ENCODE data around the gene PPM1E. TPM values are rescaled to one million over a fixed set of nuclear protein-coding genes. Genes with fewer than 3 reads are reported as not detected.
"Not testable (repeated sequence)": the region's sequence is repeated elsewhere in the genome, so short reads cannot be mapped to it uniquely, and the experiment has no call there.

The PPM1E gene
- total RNA-seq, 2 donors from 2014 or later: 0.04 to 0.07 TPM

- no peak for DNase-seq (ENCODE audit: low spot score in 2 of 2)
- no peaks in the 10 kb centered on the region for H3K36me3 Mint-ChIP-seq
- no peak for ATAC-seq
- H3K27ac Mint-ChIP-seq: no peak overlapping the region
- H3K9me3 Mint-ChIP-seq: no peaks in the 10 kb centered on the region
These were observed 128.5 kb downstream of the PPM1E start for GRCh38 chr17:58884161-58884560.

- no peak for DNase-seq (ENCODE audit: low spot score in 2 of 2)
- no peaks in the 10 kb centered on the region for H3K9me3 Mint-ChIP-seq
- no peak for ATAC-seq
- no peak overlapping the region for H3K27ac Mint-ChIP-seq
- H3K36me3 Mint-ChIP-seq: no peaks in the 10 kb centered on the region
These were observed 130.9 kb downstream of the PPM1E start for GRCh38 chr17:58886514-58886913.

- no peaks in the 10 kb centered on the region for H3K9me3 Mint-ChIP-seq
- DNase-seq (ENCODE audit: low spot score in 2 of 2) (no peak), ATAC-seq (no peak)
- H3K27ac Mint-ChIP-seq: no peak overlapping the region
- H3K36me3 Mint-ChIP-seq: no peaks in the 10 kb centered on the region
These were observed 134.3 kb downstream of the PPM1E start for GRCh38 chr17:58889928-58890327.

- ATAC-seq (no peak), DNase-seq (ENCODE audit: low spot score in 2 of 2) (no peak)
- H3K36me3 Mint-ChIP-seq: no peaks in the 10 kb centered on the region
- no peak overlapping the region for H3K27ac Mint-ChIP-seq
- no peaks in the 10 kb centered on the region for H3K9me3 Mint-ChIP-seq
These were observed 143.5 kb downstream of the PPM1E start for GRCh38 chr17:58899191-58899590.

DNA sequence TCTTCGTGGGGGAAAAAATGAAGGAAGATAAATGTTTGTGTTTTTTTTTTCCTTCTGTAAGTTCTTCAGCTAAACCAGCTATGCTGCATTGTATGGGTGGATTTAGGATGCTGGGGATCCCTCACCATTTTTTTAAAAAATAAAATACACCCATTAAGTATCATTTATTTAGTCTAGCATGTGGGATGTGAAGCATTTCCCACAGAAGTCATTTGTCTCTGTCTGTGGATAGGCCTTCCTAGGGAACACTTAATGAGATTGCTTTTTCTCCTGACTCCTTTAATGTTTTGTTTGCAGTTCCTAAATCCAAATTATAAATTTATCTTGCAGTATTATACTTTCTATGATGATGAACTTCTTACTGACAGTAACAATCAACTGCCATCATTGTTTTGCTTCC, 146.7 kb downstream of the PPM1E start:
- Mint-ChIP-seq H3K27ac (no peak overlapping the region), H3K36me3 (no peaks in the 10 kb centered on the region), H3K9me3 (peaks cover 0 to 5% of the 10 kb centered on the region in 2 donors)
- no peak for ATAC-seq
- DNase-seq (ENCODE audit: low spot score in 2 of 2): no peak

DNA sequence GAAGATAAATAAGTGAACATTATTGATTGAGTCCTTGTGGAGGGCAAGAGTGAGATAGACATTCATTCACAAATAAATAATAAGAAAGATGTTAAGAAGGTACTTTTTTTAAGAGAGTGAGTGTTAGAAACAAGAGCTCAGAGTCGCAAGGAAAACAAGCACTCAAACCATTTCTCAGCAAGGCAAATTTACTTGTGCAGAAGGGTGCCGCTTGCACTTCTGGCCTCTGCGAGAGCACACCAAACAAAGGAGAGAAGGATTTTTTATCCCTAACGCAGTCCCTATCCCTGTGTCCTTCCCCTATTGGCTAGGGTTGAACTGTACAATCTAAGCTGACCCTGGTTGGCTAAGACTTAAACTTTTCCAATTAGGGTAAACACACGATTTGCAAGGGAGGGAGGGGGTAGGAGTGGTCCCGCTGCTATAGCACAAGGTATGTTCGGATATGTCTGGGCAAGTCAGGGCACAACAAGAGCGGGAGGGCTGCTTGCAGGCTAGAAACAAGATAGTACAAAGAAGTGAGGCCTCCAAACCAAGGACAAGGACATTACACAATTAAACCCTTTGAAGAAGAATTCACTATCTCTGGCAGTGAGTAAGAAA, 156.2 kb downstream of the PPM1E start:
- DNase-seq (ENCODE audit: low spot score in 2 of 2) (no peak), ATAC-seq (no peak)
- Mint-ChIP-seq H3K9me3 (peaks cover 10 to 12% of the 10 kb centered on the region in 2 donors), H3K36me3 (peaks cover 9 to 11% of the 10 kb centered on the region in 2 donors), H3K27ac (no peak overlapping the region)

DNA sequence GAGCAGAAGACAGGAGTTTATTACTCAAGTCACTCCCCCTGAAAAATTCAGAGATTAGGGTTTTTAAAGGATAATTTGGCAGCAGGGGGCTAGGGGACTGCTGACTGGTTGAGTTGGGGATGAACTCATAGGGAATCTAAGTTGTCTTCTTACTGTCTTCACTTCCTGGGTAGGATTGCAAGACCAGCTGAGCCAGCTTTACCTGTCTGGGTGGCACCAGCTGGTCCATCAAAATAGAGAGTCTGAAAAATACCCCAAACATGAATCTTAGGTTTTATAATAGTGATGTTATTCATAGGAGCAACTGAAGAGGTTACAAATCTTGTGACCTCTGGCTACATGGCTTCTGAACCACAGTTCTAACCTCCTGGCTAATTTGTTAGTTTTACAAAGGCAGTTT, 157.9 kb downstream of the PPM1E start:
- no peak for ATAC-seq
- Mint-ChIP-seq H3K36me3 (peaks cover 9 to 11% of the 10 kb centered on the region in 2 donors), H3K27ac (no peak overlapping the region), H3K9me3 (peaks cover 10 to 12% of the 10 kb centered on the region in 2 donors)
- no peak for DNase-seq (ENCODE audit: low spot score in 2 of 2)

- ATAC-seq (no peak), DNase-seq (ENCODE audit: low spot score in 2 of 2) (no peak)
- Mint-ChIP-seq H3K9me3 (peaks cover 10 to 12% of the 10 kb centered on the region in 2 donors), H3K36me3 (peaks cover 9 to 11% of the 10 kb centered on the region in 2 donors), H3K27ac (no peak overlapping the region)
These were observed 158.5 kb downstream of the PPM1E start for GRCh38 chr17:58913971-58914769.

DNA sequence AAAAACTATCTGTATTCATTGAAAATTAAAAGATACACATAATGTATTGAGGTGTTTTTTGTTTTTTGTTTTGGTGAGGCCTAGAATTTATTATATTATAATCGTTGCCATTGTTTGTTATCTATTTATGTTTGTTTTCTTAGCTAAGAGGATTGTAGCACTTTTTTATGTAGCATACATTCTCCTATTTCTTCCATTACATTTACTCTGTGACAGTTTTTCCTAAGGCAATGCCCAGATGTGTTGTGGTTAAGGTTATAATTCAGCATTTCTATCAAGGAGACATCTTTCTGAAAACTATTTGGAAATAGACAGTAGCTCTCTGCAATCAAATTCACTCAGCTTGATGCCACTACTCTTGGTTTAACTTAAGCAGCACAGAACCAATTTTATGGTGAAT, 161.6 kb downstream of the PPM1E start:
- DNase-seq (ENCODE audit: low spot score in 2 of 2): no peak
- no peak overlapping the region for H3K27ac Mint-ChIP-seq
- no peak for ATAC-seq
- H3K36me3 Mint-ChIP-seq: peaks cover 0 to 1% of the 10 kb centered on the region in 2 donors
- peaks cover 1% of the 10 kb centered on the region in 2 donors for H3K9me3 Mint-ChIP-seq

GRCh38 chr17:58918072-58918471, 162.4 kb downstream of the PPM1E start:
- no peak overlapping the region for H3K27ac Mint-ChIP-seq
- no peaks in the 10 kb centered on the region for H3K36me3 Mint-ChIP-seq
- ATAC-seq: no peak
- DNase-seq (ENCODE audit: low spot score in 2 of 2): no peak
- H3K9me3 Mint-ChIP-seq: no peaks in the 10 kb centered on the region

DNA sequence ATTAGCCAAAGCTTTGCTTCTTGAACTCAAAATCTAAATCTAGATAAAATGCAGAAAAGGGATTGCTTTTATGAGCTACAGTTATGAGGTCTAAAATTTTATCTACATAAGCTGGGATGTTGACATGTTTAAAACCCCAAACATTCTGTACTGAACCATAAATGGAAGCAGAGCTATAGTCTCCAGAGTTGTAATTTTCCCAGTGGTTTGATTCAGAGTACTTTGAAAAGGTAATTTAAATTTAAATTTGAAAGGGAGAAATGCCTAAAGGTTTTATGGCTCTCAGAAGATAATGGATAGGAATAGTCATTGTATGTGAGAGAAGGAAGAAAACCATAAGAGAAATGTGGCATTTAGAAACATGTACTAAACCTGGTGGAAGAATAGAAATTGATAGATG, 163.2 kb downstream of the PPM1E start:
- no peaks in the 10 kb centered on the region for H3K9me3 Mint-ChIP-seq
- ATAC-seq: no peak

DNA sequence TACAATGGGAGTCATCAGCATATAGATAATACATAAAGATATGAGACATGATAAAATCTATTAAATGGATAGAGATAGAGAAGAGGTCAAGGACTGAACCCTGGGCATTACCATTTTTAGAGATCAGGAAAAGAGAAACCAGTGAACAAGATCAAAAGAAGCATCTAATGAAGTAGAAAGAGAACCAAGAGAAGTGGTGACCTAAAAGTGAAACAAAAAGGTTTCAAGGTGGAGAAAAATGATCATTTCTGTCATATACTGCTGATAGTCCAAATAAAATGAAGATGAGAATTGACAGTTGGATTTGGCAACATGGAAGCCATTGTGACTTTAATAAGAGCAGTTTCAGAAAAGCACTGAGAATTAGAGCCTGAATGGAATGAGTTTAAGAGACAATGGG, 165.1 kb downstream of the PPM1E start:
- Mint-ChIP-seq H3K36me3 (no peaks in the 10 kb centered on the region), H3K9me3 (no peaks in the 10 kb centered on the region), H3K27ac (no peak overlapping the region)
- ATAC-seq (peak in 1 of 2 donors; percentile 60), DNase-seq (ENCODE audit: low spot score in 2 of 2) (no peak)

More for the DNA sequence above, 163.2 kb downstream of the PPM1E start:
- Mint-ChIP-seq H3K36me3 (no peaks in the 10 kb centered on the region), H3K27ac (no peak overlapping the region)
- no peak for DNase-seq (ENCODE audit: low spot score in 2 of 2)

DNA sequence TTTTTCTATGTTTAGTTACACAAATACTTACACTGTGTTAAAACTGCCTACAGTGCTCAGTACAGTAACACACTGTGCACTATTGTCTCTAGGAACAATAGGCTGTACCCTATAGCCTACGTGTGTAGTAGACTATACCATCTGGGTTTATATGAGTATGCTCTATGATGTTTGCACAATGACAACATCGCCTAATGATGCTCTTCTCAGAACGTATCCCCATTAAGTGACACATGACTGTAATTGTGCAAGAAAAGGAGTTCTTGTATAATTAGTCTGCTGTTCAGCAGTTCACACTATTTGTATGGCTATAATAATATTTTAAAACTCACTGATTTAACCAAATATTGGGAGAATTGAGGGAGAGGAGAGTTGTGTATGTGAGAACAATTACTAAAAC, 177.3 kb downstream of the PPM1E start:
- DNase-seq (ENCODE audit: low spot score in 2 of 2) (no peak), ATAC-seq (no peak)
- Mint-ChIP-seq H3K36me3 (no peaks in the 10 kb centered on the region), H3K9me3 (no peaks in the 10 kb centered on the region), H3K27ac (no peak overlapping the region)

GRCh38 chr17:58936295-58936694, 180.6 kb downstream of the PPM1E start:
- ATAC-seq (no peak), DNase-seq (ENCODE audit: low spot score in 2 of 2) (no peak)
- Mint-ChIP-seq H3K36me3 (no peaks in the 10 kb centered on the region), H3K27ac (no peak overlapping the region), H3K9me3 (no peaks in the 10 kb centered on the region)

DNA sequence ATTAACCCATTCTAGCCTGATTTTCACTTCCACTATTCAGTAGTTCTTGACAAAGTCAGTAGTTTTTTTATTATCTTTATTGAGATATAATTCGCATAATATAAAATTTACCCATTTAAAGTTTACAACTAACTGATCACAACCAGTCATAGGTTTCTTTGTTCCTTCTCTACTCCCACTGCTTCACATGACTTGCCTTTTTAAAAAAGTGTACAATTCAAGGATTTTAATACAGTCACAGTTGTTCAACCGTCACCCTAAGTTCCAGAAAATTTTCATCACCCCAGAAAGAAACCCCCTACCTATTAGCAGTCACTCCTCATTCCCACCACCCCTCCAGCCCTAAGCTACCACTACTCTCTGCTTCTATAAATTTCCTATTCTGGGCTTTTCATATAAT, 188.5 kb downstream of the PPM1E start:
- no peak for ATAC-seq
- Mint-ChIP-seq H3K36me3 (peaks cover 5 to 6% of the 10 kb centered on the region in 2 donors), H3K9me3 (peaks cover under 1 to 14% of the 10 kb centered on the region in 2 donors), H3K27ac (no peak overlapping the region)
- DNase-seq (ENCODE audit: low spot score in 2 of 2): no peak

GRCh38 chr17:58947411-58947810, 191.8 kb downstream of the PPM1E start:
- peaks cover 17 to 32% of the 10 kb centered on the region in 2 donors for H3K9me3 Mint-ChIP-seq
- H3K27ac Mint-ChIP-seq: peak overlapping the region in 1 of 2 donors; percentile 13
- H3K36me3 Mint-ChIP-seq: peaks cover 17% of the 10 kb centered on the region in 2 donors
- DNase-seq (ENCODE audit: low spot score in 2 of 2): no peak
- no peak for ATAC-seq

- Mint-ChIP-seq H3K9me3 (peaks cover 17 to 32% of the 10 kb centered on the region in 2 donors), H3K36me3 (peaks cover 17% of the 10 kb centered on the region in 2 donors), H3K27ac (no peak overlapping the region)
- no peak for DNase-seq (ENCODE audit: low spot score in 2 of 2)
- no peak for ATAC-seq
These were observed 192.2 kb downstream of the PPM1E start for GRCh38 chr17:58947824-58948223.

- not testable (repeated sequence) for H3K27ac Mint-ChIP-seq; DNase-seq (ENCODE audit: low spot score in 2 of 2)
- H3K36me3 Mint-ChIP-seq: peaks cover 10 to 11% of the 10 kb centered on the region in 2 donors
- H3K9me3 Mint-ChIP-seq: peaks cover 15 to 16% of the 10 kb centered on the region in 2 donors
- peak; percentile 29 to 48 for ATAC-seq
These were observed 198.7 kb downstream of the PPM1E start for GRCh38 chr17:58954358-58954757.
